ENCODE results near the gene P2RY14.
"Not testable (repeated sequence)": the region's sequence is repeated elsewhere in the genome, so short reads cannot be mapped to it uniquely, and the experiment has no call there.

Gene P2RY14

GRCh38 chr3:151174351-151174750 lies 104.0 kb downstream of the P2RY14 start:
- DNase-seq (ENCODE audit: low read depth): no peak
- no peak overlapping the region for H3K4me3 ChIP-seq (ENCODE audit: control insufficient read depth, low read depth, low read length)
- TF ChIP-seq, protein P1, sequence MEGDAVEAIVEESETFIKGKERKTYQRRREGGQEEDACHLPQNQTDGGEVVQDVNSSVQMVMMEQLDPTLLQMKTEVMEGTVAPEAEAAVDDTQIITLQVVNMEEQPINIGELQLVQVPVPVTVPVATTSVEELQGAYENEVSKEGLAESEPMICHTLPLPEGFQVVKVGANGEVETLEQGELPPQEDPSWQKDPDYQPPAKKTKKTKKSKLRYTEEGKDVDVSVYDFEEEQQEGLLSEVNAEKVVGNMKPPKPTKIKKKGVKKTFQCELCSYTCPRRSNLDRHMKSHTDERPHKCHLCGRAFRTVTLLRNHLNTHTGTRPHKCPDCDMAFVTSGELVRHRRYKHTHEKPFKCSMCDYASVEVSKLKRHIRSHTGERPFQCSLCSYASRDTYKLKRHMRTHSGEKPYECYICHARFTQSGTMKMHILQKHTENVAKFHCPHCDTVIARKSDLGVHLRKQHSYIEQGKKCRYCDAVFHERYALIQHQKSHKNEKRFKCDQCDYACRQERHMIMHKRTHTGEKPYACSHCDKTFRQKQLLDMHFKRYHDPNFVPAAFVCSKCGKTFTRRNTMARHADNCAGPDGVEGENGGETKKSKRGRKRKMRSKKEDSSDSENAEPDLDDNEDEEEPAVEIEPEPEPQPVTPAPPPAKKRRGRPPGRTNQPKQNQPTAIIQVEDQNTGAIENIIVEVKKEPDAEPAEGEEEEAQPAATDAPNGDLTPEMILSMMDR (IDR thresholded peaks at IDR 0.05; ENCODE audit: control insufficient read depth, insufficient read depth, low read depth, low read length, missing control alignments): no peak

DNA sequence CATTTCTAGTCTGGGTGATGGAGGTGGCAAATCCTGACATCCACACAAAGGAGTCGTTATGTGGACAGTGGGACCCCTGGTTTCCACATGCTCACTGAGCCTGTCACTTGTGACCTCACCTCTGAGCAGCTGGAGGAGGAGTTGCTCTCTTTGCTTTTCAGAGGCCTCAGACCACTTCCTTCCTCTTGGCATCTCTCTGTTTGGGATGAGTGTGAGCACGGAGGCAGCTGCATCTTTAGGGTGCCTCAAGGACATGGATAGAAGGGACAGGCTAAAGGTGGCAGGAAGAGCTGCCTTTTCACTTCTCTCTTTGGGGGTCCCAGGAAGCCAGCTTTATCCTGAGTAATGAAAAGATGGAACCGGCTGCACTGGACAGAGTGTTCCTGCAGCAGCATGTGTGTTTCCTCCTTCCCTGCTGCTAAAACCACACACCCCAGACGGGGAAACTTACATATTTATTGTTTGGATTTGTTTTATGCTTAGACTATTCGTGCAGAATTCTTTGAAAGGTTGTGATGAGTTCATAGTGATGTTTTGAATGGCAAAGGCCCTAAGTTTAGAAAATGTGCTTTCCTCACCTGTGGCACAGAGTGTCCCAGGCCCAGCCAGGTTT lies 107.1 kb downstream of the P2RY14 start:
- no peak for DNase-seq (ENCODE audit: low read depth)
- H3K4me3 ChIP-seq (ENCODE audit: control insufficient read depth, low read depth, low read length): no peak overlapping the region
- TF ChIP-seq, protein P1 (IDR thresholded peaks at IDR 0.05; ENCODE audit: control insufficient read depth, insufficient read depth, low read depth, low read length, missing control alignments): no peak

- H3K4me3 ChIP-seq (ENCODE audit: control insufficient read depth, low read depth, low read length); DNase-seq (ENCODE audit: low read depth): not testable (repeated sequence)
Observed at GRCh38 chr3:151169948-151170679, 108.2 kb downstream of the P2RY14 start.

- TF ChIP-seq, protein P1 (IDR thresholded peaks at IDR 0.05; ENCODE audit: control insufficient read depth, insufficient read depth, low read depth, low read length, missing control alignments): no peak
- DNase-seq (ENCODE audit: low read depth): no peak
- H3K4me3 ChIP-seq (ENCODE audit: control insufficient read depth, low read depth, low read length): no peak overlapping the region
Observed at GRCh38 chr3:151169262-151169947, 108.9 kb downstream of the P2RY14 start.

DNA sequence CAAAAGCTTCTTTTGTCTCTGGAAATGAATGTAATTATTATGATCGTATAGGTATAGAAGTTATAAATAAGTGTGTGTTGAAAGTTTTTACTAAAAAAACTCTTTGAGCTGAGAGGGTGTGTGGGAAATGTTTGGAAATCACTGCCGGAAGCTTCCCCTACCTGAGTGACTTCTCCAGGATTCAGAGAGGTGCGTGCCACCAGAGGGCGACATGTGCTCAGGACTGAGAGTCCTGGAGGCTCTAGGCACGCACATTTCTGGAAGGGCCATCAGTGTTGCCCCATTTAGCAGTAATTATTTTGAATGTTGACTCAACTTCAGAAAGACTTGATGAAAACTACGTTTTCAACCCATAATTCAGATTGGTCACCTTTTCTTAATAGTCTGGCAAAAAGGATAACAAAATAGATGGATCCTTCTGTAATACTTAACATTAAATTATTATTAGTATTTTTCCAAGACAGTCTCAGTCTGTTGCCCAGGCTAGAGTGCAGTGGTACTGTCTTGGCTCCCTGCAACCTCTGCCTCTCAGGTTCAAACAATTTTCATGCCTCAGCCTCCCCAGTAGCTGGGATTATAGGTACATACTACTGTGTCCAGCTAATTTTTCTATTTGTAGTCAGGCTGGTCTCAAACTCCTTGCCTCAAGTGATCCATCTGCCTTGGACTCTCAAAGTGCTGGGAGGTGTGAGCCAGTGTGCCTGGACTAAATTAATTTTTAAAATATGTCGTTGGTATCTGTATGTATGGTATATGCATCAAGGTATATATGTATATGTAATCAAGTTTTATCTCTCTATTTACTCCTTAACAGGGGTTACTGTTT lies 109.9 kb downstream of the P2RY14 start:
- TF ChIP-seq, protein P1 (IDR thresholded peaks at IDR 0.05; ENCODE audit: control insufficient read depth, insufficient read depth, low read depth, low read length, missing control alignments): peak; percentile 91
- no peak for DNase-seq (ENCODE audit: low read depth)
- H3K4me3 ChIP-seq (ENCODE audit: control insufficient read depth, low read depth, low read length): no peak overlapping the region

- no peak for DNase-seq (ENCODE audit: low read depth)
- no peak overlapping the region for H3K4me3 ChIP-seq (ENCODE audit: control insufficient read depth, low read depth, low read length)
- TF ChIP-seq, protein P1 (IDR thresholded peaks at IDR 0.05; ENCODE audit: control insufficient read depth, insufficient read depth, low read depth, low read length, missing control alignments): peak; percentile 29
Observed at GRCh38 chr3:151166161-151166560, 112.2 kb downstream of the P2RY14 start.
